Fibroblast of lung (primary cell): Measurements from ENCODE around the gene CLEC11A.
"Not testable (repeated sequence)": the region's sequence is repeated elsewhere in the genome, so short reads cannot be mapped to it uniquely, and the experiment has no call there.

Experiments used
- EZH2 ChIP-seq: IDR thresholded peaks from 2 replicates; pipeline ENCODE4 v1.5.1; 2012; ENCODE audit warnings: low read length, control low read depth, mild to moderate bottlenecking; ENCODE audit errors: missing control alignments
- TF ChIP-seq, protein P1 (sequence below), 2 donors: IDR thresholded peaks in 1 of 2; conservative IDR thresholded peaks in 1 of 2; 1 replicate in 1 of 2; 2 replicates in 1 of 2; pipeline ENCODE4 v1.5.1; 2011 to 2012; ENCODE audit warnings: low read length in 2 of 2, control low read depth in 1 of 2, inconsistent platforms in 1 of 2, low read depth in 1 of 2, mild to moderate bottlenecking in 1 of 2

DNA sequence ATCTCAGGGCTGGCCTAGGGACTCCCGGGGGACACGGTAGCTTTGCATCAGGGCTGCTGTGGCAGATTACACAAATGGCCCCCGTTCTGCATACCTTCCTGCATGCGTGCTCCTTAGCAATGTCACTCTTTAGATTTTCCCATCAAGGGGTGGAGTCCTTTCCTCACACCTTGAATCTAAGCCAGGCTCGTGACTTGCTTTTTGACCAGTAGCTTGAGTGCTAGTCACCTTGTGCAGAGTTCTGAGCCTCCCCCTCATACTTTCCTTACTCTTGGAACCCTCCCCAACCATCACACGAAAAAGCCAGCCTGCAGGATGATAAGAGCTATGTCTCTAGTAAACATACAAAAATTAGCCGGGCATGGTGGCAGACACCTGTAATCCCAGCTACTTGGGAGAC, 50.3 kb downstream of the CLEC11A start:
- TF ChIP-seq, protein P1, sequence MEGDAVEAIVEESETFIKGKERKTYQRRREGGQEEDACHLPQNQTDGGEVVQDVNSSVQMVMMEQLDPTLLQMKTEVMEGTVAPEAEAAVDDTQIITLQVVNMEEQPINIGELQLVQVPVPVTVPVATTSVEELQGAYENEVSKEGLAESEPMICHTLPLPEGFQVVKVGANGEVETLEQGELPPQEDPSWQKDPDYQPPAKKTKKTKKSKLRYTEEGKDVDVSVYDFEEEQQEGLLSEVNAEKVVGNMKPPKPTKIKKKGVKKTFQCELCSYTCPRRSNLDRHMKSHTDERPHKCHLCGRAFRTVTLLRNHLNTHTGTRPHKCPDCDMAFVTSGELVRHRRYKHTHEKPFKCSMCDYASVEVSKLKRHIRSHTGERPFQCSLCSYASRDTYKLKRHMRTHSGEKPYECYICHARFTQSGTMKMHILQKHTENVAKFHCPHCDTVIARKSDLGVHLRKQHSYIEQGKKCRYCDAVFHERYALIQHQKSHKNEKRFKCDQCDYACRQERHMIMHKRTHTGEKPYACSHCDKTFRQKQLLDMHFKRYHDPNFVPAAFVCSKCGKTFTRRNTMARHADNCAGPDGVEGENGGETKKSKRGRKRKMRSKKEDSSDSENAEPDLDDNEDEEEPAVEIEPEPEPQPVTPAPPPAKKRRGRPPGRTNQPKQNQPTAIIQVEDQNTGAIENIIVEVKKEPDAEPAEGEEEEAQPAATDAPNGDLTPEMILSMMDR (conservative IDR thresholded peaks at IDR 0.05 in 1 of 2, IDR thresholded peaks at IDR 0.05 in 1 of 2; ENCODE audit: low read depth in 1 of 2, low read length in 2 of 2), result not testable (repeated sequence)
- TF ChIP-seq EZH2, result not testable (repeated sequence)
